ENCODE measurements around the gene GCDH.
"Not testable (repeated sequence)": the region's sequence is repeated elsewhere in the genome, so short reads cannot be mapped to it uniquely, and the experiment has no call there.

GCDH gene

DNA sequence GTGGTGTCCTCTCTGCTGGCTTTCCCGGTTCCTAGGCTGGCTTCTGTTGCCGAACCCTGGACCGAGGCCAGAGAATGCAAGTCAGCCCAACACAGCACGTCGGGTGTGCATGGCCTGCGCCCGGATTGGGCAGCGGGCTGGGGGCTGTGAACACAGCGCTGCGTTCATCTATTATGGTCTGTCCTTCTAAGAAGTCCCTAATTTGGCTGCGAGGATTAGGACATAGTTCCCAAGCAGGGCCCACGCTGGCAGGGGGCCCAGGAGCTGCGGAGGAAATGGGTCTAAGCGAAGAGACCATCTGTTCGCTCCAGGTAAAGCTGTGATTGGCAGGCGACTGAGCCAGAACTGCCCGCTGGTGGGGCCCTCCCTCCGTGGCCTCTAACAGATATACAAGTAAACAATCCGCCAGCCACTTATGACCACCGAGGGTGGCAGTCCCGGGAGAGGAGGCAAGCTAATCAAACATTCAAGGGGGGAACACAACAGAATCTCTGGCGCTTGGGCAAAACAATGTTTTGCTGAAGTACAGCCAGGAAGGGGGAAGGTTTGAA lies 22.1 kb downstream of the GCDH start:
- no peaks in the 10 kb centered on the region for H3K36me3 ChIP-seq (ENCODE audit: control insufficient read depth, low read length)
- no peak overlapping the region for H3K4me2 ChIP-seq (ENCODE audit: low read length)
- TF ChIP-seq, protein P1, sequence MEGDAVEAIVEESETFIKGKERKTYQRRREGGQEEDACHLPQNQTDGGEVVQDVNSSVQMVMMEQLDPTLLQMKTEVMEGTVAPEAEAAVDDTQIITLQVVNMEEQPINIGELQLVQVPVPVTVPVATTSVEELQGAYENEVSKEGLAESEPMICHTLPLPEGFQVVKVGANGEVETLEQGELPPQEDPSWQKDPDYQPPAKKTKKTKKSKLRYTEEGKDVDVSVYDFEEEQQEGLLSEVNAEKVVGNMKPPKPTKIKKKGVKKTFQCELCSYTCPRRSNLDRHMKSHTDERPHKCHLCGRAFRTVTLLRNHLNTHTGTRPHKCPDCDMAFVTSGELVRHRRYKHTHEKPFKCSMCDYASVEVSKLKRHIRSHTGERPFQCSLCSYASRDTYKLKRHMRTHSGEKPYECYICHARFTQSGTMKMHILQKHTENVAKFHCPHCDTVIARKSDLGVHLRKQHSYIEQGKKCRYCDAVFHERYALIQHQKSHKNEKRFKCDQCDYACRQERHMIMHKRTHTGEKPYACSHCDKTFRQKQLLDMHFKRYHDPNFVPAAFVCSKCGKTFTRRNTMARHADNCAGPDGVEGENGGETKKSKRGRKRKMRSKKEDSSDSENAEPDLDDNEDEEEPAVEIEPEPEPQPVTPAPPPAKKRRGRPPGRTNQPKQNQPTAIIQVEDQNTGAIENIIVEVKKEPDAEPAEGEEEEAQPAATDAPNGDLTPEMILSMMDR (IDR thresholded peaks at IDR 0.05; ENCODE audit: low read depth, low read length, poor library complexity, severe bottlenecking), result no peak
- no peak for TF ChIP-seq EZH2phosphoT487 (IDR thresholded peaks at IDR 0.05; ENCODE audit: borderline replicate concordance, low read length)
- H4K20me1 ChIP-seq (ENCODE audit: control insufficient read depth, insufficient read depth, low read depth, low read length), result no peaks in the 10 kb centered on the region
- no peaks in the 10 kb centered on the region for H3F3A ChIP-seq (ENCODE audit: control insufficient read depth, insufficient read depth)
- no peak overlapping the region for H3K27ac ChIP-seq (ENCODE audit: low read depth, low read length)
- H3K4me3 ChIP-seq (ENCODE audit: low read length), result no peak overlapping the region
- H3K9me2 ChIP-seq (replicated peaks; ENCODE audit: control insufficient read depth, low read length), result no peaks in the 10 kb centered on the region
- H3K9me3 ChIP-seq (ENCODE audit: control insufficient read depth, insufficient read depth, low read length), result no peaks in the 10 kb centered on the region
- no peaks in the 10 kb centered on the region for H3K27me3 ChIP-seq (ENCODE audit: control insufficient read depth, low read length)
- no peaks in the 10 kb centered on the region for H3K4me1 ChIP-seq (ENCODE audit: control insufficient read depth, low read length)
- no peaks in the 10 kb centered on the region for H3K79me2 ChIP-seq (ENCODE audit: control insufficient read depth, low read length)

DNA sequence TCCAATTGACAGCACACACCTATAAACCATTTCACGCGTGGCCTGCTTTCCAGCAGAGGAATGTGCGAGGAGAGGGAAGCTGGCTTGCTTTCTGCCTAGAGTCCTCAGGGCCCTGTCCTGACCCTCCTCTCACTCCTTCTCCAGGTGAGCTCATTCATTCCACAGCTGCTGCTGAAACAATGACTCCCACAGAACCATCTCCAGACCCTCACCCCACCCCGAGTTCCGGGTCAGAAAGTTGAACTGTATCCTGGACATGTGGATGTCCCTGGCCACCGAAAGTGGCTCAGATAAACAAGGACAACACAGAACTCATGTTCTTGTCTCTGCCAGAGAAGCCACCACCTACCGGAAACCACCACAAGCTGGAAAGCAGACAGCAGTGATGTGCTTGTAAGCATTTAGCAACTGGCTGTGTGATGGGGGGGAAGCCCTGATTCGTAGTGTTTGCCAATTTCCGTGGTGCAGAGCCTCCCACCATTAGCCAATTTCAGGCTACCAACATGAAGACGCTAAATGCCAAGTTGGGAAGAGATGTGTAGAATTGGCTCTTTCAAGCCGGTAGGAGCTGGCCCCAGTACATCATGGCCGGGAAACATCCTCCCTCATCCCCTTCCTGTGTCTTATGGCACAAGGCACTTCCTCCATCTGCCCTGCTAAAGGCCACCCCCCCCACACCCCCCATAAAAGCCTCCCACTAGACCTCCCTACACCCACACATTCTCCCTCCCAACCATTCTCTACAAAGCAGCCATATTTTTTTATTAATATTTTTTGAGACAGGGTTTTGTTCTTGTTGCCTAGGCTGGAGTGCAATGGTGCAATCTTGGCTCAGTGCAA lies 23.1 kb downstream of the GCDH start:
- Histone ChIP-seq H3K9me2 (replicated peaks; ENCODE audit: control insufficient read depth, low read length) (no peaks in the 10 kb centered on the region), H4K20me1 (ENCODE audit: control insufficient read depth, insufficient read depth, low read depth, low read length) (no peaks in the 10 kb centered on the region), H3K4me2 (ENCODE audit: low read length) (no peak overlapping the region), H3K27ac (ENCODE audit: low read depth, low read length) (no peak overlapping the region), H3K79me2 (ENCODE audit: control insufficient read depth, low read length) (no peaks in the 10 kb centered on the region), H3K4me1 (ENCODE audit: control insufficient read depth, low read length) (peaks cover 5% of the 10 kb centered on the region), H3K4me3 (ENCODE audit: low read length) (no peak overlapping the region), H3K9me3 (ENCODE audit: control insufficient read depth, insufficient read depth, low read length) (no peaks in the 10 kb centered on the region), H3K36me3 (ENCODE audit: control insufficient read depth, low read length) (no peaks in the 10 kb centered on the region), H3K27me3 (ENCODE audit: control insufficient read depth, low read length) (no peaks in the 10 kb centered on the region), H3F3A (ENCODE audit: control insufficient read depth, insufficient read depth) (no peaks in the 10 kb centered on the region)
- TF ChIP-seq, protein P1 (IDR thresholded peaks at IDR 0.05; ENCODE audit: low read depth, low read length, poor library complexity, severe bottlenecking), result no peak
- TF ChIP-seq EZH2phosphoT487 (IDR thresholded peaks at IDR 0.05; ENCODE audit: borderline replicate concordance, low read length), result no peak

DNA sequence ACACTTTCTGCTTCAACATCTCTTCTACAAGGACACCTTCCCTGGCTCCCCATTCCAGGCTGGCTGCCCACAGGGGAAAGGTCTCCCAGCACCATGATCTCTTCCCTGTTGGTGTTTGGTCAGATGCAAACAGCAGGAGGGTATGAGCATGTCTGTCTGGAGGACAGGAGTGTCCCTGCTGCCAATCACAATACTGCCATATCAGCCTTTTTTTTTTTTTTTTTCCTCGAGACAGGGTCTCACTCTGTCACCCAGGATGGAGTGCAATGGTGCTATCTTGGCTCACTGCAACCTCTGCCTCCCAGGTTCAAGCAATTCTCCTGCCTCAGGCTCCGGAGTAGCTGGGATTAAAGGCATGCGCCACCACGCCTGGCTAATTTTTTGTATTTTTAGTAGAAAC lies 24.9 kb downstream of the GCDH start:
- H3K4me2 ChIP-seq (ENCODE audit: low read length); H3K79me2 ChIP-seq (ENCODE audit: control insufficient read depth, low read length); H3K4me3 ChIP-seq (ENCODE audit: low read length); H3K9me2 ChIP-seq (replicated peaks; ENCODE audit: control insufficient read depth, low read length); H3K27ac ChIP-seq (ENCODE audit: low read depth, low read length); H3K27me3 ChIP-seq (ENCODE audit: control insufficient read depth, low read length); H4K20me1 ChIP-seq (ENCODE audit: control insufficient read depth, insufficient read depth, low read depth, low read length); H3K36me3 ChIP-seq (ENCODE audit: control insufficient read depth, low read length); H3K4me1 ChIP-seq (ENCODE audit: control insufficient read depth, low read length); H3F3A ChIP-seq (ENCODE audit: control insufficient read depth, insufficient read depth); H3K9me3 ChIP-seq (ENCODE audit: control insufficient read depth, insufficient read depth, low read length): not testable (repeated sequence)

DNA sequence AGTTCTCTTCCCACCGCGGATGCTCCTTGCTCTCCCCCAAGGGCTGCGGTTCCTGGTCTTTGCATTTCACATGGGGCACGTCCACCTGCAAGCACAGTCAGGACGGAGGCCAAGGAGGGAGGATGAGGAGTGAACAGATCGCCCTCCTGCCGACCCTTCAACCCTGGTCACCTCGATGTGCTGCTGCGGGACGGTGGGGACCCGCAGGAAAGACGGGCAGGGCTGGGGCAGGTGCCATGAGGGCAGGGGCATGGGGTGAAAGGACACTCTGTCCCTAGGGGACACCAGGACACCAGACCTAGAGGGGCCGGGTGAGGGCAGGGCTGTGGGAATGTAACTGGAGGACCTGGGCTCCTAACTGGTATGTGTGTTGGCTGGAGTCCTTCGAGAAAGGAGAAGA lies 27.3 kb downstream of the GCDH start:
- H3K4me1 ChIP-seq (ENCODE audit: control insufficient read depth, low read length), result peaks cover 9% of the 10 kb centered on the region
- no peak overlapping the region for H3K4me3 ChIP-seq (ENCODE audit: low read length)
- no peak for TF ChIP-seq EZH2phosphoT487 (IDR thresholded peaks at IDR 0.05; ENCODE audit: borderline replicate concordance, low read length)
- TF ChIP-seq, protein P1 (IDR thresholded peaks at IDR 0.05; ENCODE audit: low read depth, low read length, poor library complexity, severe bottlenecking), result no peak
- no peaks in the 10 kb centered on the region for H3K9me3 ChIP-seq (ENCODE audit: control insufficient read depth, insufficient read depth, low read length)
- H3F3A ChIP-seq (ENCODE audit: control insufficient read depth, insufficient read depth), result peaks cover 14% of the 10 kb centered on the region
- H3K27me3 ChIP-seq (ENCODE audit: control insufficient read depth, low read length), result no peaks in the 10 kb centered on the region
- H3K79me2 ChIP-seq (ENCODE audit: control insufficient read depth, low read length), result no peaks in the 10 kb centered on the region
- H3K4me2 ChIP-seq (ENCODE audit: low read length), result no peak overlapping the region
- peaks cover 11% of the 10 kb centered on the region for H3K36me3 ChIP-seq (ENCODE audit: control insufficient read depth, low read length)
- no peak overlapping the region for H3K27ac ChIP-seq (ENCODE audit: low read depth, low read length)
- H4K20me1 ChIP-seq (ENCODE audit: control insufficient read depth, insufficient read depth, low read depth, low read length), result no peaks in the 10 kb centered on the region
- H3K9me2 ChIP-seq (replicated peaks; ENCODE audit: control insufficient read depth, low read length), result no peaks in the 10 kb centered on the region
